IPS-NIHi11 (cell line): ENCODE data around the gene SH3RF3.

ENCODE experiments used
- DNase-seq: peaks from one replicate; pipeline ENCODE4 v3.0.0; 2012; ENCODE audit warnings: mixed read lengths, low spot score

Gene SH3RF3

DNA sequence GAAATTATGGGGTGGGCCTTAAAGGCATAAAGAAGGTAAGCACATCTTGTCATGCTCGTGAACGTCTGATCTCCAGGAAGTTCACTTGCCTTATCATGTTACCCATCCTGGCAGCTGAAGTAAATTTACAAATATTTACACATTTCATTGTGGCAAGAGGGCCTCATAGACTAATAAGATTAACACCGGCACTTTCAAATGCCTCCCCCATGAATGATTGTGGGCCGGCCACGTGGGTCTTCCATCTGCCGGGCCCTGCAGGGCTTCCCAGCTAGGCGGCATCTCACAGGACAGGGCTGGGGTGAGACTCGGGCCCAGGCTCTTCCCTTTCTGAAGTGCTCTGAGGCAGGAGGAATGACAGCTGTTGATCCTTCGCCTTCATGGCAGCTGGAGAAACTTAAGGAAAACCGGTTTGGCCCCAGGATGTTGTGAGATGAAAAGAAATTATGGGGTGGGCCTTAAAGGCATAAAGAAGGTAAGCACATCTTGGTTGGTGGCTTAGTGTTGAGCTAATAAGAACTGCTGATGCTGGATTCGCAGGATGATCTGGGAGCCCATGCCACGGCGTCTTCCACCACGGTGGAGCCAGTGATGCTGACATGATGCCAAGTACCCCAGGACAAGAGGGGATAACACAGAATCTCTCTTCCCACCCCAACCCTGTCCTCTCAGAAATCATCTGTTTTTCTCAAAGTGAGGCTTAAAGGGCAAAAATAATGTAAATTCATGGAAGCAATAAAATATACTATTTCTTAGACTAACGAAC, 308.5 kb downstream of the SH3RF3 start:
- DNase-seq: no peak

DNA sequence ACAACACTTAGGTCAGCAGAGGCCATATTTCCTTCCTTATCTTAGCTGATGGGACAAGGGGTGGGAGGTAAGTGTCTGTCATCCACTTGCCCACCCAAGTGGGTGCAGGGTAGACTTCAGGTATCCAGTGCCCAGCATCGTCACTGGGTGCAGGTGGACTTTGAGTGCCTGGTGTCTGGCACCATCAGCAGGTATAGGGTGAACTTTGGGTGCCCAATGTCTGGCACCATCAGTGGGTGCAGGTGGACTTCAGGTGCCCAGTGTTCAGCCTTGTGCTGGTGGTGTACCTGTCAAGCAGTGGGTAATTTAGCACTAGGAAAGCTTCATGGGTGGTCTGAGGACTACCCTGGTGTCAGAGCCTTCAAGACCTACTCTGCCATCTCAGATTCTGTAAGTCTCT, 309.1 kb downstream of the SH3RF3 start:
- no peak for DNase-seq

- DNase-seq: no peak
Measured at GRCh38 chr2:109438773-109439389, 309.9 kb downstream of the SH3RF3 start.

GRCh38 chr2:109439390-109439786, 310.4 kb downstream of the SH3RF3 start:
- no peak for DNase-seq

- no peak for DNase-seq
Measured at GRCh38 chr2:109439986-109440385, 311.0 kb downstream of the SH3RF3 start.

DNA sequence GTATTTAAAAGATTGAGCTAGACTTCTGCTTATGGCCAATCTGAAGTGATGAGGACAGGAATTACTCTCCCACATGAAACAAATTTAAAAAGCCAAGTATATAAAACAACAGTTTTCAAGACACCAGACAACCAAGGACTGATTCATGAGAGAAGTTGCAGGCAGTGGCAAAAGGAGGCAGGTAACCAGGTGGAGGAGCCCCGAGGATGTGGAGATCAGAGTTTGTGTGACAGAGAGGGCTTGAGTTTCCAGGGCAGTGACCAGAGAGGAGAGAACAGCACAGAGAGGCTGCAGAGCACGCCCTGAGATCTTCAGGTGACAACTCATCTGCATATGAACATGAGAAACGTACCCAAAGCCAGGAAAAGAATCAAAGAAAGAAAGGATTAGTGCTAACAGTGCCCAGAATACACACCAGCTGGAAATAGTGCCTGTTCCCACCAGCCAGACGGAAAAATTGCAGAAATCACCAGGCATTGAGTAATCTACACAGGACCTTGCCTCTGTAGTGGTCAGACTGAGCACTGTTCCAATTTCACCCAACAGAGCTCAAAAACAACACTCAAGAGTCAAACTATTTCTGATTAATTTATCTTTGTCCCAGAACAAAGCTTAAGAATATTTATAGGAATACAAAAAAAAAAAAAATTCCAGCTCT, 311.6 kb downstream of the SH3RF3 start:
- no peak for DNase-seq

DNA sequence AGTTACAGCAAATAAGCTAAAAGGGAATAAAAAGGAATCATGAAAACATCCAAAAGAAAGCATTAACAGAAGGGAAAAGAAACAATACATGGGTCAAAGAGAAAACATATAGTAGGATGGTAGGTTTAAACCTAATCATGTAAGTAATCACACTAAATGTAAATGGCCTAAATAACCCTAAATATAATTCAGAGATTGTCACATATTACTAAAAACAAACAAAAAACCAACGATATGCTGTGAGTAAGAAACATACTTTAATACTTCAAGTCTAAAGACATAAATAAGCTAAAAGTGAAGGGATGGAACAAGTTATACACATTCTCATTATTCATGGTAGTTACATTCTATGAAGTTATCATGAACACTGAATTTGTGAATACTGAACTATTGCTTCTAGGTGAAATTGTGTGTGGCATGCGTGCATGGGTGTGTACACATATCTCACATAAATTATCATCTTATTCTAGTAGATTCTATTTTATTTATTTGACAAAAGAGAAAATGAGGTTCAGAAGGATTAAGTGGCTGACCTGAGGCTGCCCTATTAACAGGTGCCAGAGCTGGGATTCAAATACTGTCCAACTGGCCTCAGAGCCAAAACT, 313.8 kb downstream of the SH3RF3 start:
- DNase-seq: no peak

DNA sequence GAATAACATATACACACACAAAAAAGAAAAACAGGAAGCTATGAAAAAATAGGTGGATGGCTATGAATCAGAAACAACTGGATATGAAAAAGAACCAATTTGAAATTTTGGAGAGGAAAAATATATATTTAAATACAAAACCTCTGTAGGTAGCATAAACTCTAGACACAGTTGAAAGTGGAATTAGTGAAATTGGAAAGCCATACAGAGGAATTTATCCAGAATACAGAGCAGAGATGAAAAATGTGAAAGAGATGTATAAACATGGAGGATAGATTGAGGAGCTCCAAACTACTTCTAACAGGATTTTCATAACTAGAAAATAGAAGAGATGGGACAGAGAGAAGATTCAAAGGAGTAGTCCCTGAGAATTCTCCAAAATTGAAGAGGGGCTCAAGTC, 315.9 kb downstream of the SH3RF3 start:
- DNase-seq: no peak

DNA sequence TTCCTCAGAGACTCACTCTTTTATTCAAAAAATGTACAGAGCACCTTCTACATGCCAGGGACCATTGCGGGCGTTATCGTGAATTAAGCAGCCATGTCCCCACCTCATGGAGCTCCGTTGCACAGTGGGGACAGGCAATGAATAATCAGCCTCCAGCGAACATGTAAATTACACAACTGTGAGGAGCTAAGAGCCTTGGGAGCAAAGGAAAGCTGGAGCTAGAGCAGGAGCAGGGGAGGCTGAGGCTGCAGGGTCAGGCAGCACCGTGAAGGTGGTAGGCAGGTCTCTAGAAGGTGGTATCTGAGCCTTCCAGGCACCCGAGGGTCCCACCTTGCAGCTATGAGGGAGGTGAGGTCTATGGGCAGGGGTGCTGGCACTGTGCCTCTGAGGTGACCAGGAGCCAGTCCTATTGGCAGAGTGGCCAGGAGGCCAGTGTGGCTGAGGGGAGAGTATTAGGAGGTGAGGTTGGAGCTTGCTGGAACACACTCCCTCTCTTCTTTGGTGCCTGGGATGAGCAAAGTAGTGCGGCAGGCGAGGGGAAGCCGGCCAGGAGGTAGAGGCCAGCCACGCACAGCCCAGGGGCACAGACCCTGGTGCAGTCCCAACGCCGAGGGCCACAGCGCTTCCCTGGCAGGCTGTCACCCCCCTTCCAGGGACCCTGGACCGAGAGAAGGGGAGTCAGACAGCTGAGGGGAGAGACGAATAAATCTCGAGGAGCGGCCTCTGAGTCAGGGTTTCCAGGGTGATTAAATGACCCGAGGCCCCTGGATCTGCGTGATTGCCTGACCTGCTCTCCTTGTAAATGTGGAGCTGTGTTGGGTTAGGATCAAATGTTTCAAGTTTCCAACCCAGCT, 317.5 kb downstream of the SH3RF3 start:
- no peak for DNase-seq

- DNase-seq: no peak
Measured at GRCh38 chr2:109447251-109447661, 318.3 kb downstream of the SH3RF3 start.

GRCh38 chr2:109447776-109448175, 318.8 kb downstream of the SH3RF3 start:
- DNase-seq: no peak

DNA sequence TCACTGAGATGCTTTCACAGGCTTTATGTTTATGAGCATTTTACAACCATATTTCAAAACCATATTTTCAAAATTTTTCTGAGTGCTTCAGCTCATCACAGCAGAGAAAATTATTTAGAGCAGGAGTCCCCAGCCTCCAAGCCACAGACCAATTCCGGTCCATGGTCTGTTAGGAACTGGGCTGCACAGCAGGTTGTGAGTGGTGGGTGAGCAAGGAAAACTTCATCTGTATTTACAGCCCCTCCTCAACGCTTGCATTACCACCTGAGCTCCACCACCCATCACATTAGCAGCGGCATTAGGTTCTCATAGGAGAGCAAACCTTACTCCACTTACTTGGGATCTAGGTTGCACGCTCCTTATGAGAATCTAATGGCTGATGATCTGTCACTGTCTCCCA, 319.2 kb downstream of the SH3RF3 start:
- no peak for DNase-seq

GRCh38 chr2:109448946-109449788, 320.2 kb downstream of the SH3RF3 start:
- no peak for DNase-seq

DNA sequence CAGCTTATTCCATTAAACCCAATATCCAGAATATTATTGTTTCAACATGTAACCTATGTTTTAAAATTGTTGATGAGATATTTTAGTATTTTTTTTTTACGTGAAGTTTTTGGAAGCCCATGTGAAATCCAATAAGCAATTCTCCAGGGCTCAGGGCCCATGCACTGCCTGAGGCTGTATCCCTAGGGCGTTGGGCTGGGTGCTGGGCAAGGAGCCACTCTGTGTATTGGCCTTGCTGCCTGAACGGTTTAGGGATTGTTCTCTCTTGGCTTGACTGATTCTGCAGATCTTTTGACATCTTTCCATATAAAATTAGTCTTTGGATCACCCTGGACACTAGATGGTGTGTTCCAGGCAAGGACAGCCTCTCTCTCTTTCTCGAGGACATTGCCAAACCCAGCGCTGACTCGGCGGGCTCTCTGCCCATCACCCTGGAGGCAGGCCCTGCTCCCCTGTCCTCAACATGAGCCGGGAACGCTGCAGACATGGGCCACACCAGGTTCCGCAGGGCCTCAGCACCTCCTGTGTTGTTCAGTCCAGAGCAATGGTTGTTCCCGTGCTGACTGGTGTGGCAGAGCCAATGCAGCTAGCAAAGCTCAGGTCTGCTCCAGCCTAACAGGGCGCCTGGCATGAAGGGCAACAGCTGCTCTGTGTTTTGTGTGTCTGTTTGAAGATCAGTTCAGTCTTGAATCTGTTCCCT, 321.7 kb downstream of the SH3RF3 start:
- DNase-seq: no peak

- DNase-seq: no peak
Measured at GRCh38 chr2:109451671-109452070, 322.7 kb downstream of the SH3RF3 start.

- no peak for DNase-seq
Measured at GRCh38 chr2:109452318-109453305, 323.6 kb downstream of the SH3RF3 start.

DNA sequence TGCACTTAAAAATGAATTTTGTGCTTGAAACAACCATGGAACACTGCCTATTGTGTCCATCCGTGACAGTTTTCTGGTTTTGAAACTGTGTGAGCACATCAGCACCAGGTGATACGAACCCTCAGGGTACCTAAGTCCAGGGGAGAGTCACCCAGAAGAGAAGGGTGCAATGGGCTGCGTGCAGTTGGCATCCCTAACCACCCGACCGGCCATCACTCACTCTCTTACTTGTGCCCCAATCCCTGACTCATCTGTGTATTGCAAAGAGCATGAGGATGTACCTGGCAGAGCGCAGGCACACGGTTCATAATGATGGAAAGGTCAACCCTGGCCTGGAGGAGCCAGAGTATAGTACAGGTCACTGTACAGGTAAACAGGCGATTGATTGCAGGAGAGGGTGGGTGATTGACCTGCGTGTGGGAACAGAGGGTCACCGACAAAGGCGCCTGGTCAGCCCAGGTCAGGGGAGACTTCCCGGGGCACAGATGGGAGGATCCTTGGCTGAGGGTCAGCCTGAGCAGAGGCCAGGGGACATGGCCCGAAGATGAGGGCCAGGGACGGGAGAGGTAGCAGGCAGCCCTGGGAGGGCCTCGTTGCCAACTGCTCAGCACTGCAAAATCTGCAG, 324.5 kb downstream of the SH3RF3 start:
- DNase-seq: no peak

DNA sequence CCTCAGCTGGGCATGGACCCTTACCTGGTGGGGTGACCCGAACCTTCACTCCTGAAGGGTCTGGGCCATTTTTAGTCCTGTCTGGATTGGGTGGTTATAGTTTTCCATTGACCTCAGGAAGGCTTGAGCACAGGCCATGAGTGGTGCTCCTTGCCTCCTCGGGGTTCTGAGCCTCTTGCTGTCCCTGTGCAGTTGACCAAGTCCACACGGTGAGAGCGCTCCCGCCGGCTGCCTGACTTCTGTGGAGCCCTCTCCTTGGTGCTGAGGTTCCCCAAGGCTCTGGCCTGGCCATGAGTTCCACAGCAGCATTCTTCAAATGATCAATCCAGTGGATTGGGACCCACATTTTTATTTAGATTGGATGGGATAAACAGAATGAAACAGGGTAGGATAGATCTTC, 325.3 kb downstream of the SH3RF3 start:
- DNase-seq: no peak
